ENCODE measurements around the gene TPH1. TPM values are rescaled to one million over a fixed set of nuclear protein-coding genes. Genes with fewer than 3 reads are reported as not detected.

The TPH1 gene
- total and polyA plus RNA-seq, 2 of the 8 experiments (the other 6 are each of a cell fraction or from before 2014, with no cell fraction given): 0.09 to 0.22 TPM

GRCh38 chr11:18065572-18065971, 19.5 kb upstream of the TPH1 start:
- Histone ChIP-seq H3K4me3 (ENCODE audit: extremely low read depth in 1 of 4, insufficient read depth in 2 of 4, low read depth in 3 of 4, low read length in 4 of 4) (no peak overlapping the region), H3K27me3 (replicated peaks in 1 of 4; ENCODE audit: control insufficient read depth in 3 of 4, extremely low read depth in 1 of 4, insufficient read depth in 3 of 4, low read length in 3 of 4) (no peaks in the 10 kb centered on the region), H3K14ac (ENCODE audit: insufficient read length) (no peak overlapping the region), H2BK120ac (replicated peaks; ENCODE audit: low read depth, low read length) (no peak overlapping the region), H3K79me1 (ENCODE audit: low read depth, low read length) (no peaks in the 10 kb centered on the region), H4K91ac (replicated peaks; ENCODE audit: insufficient read length, low read length) (no peak overlapping the region), H2AFZ (ENCODE audit: low read length) (no peak overlapping the region), H3K79me2 (ENCODE audit: control insufficient read depth in 1 of 2, insufficient read depth in 2 of 2, low read length in 2 of 2) (no peaks in the 10 kb centered on the region), H3K23me2 (ENCODE audit: low read depth, low read length) (no peaks in the 10 kb centered on the region), H2AK5ac (ENCODE audit: low read depth, low read length) (no peak overlapping the region), H3K9ac (replicated peaks in 1 of 4; ENCODE audit: extremely low read depth in 1 of 4, low read depth in 3 of 4, low read length in 3 of 4) (no peak overlapping the region), H2BK5ac (ENCODE audit: low read depth, low read length) (no peak overlapping the region), H3K18ac (ENCODE audit: extremely low read depth, low read length) (no peak overlapping the region), H2BK12ac (ENCODE audit: low read depth, low read length) (no peak overlapping the region), H3K23ac (ENCODE audit: insufficient read length) (no peak overlapping the region), H3K4me1 (replicated peaks in 1 of 4; ENCODE audit: control insufficient read depth in 3 of 4, insufficient read depth in 4 of 4, low read length in 3 of 4) (0 out of 7 replicates have a peak, but pooled peaks cover 0 to 3% (median 0%) of the 10 kb centered on the region in 4 experiments), H3K9me3 (ENCODE audit: insufficient read depth in 2 of 2, low read depth in 1 of 2, low read length in 1 of 2) (no peaks in the 10 kb centered on the region), H3K27ac (ENCODE audit: low read depth, low read length) (no peak overlapping the region), H4K8ac (ENCODE audit: extremely low read depth, insufficient read depth, low read length) (no peak overlapping the region), H3K4ac (replicated peaks; ENCODE audit: insufficient read length, low read depth, low read length) (no peak overlapping the region), H2BK15ac (ENCODE audit: low read length) (no peak overlapping the region), H3K36me3 (ENCODE audit: control insufficient read depth in 2 of 4, insufficient read depth in 4 of 4, low read length in 3 of 4) (no peaks in the 10 kb centered on the region), H2BK20ac (ENCODE audit: low read length) (no peak overlapping the region), H4K20me1 (replicated peaks in 1 of 2; ENCODE audit: control insufficient read depth in 1 of 2, insufficient read depth in 2 of 2, low read length in 2 of 2) (no peaks in the 10 kb centered on the region), H3K4me2 (ENCODE audit: insufficient read depth in 1 of 2, low read depth in 2 of 2, low read length in 2 of 2) (no peak overlapping the region), H4K5ac (ENCODE audit: insufficient read length, low read depth, low read length) (no peak overlapping the region), H3K56ac (replicated peaks; ENCODE audit: insufficient read length, low read depth, low read length) (no peak overlapping the region)
- no peak for DNase-seq (ENCODE audit: low read depth in 1 of 2, low spot score in 2 of 2)
- ChIA-PET POLR2A (ENCODE audit: partially characterized antibody) (interaction anchor here (1.0 kb wide), 1 partner anchor 10 kb away, joined by 3 read pairs; no protein-coding TSS in a partner anchor), CTCF (ENCODE audit: partially characterized antibody) (interaction anchor here (1.2 kb wide), 1 partner anchor 18 kb away, joined by 3 read pairs; no protein-coding TSS in a partner anchor)
- WGBS, 2 experiments (ENCODE audit: extremely low coverage in 1 of 2, insufficient coverage in 1 of 2, insufficient read length in 1 of 2, insufficient replicate concordance in 2 of 2, low coverage in 1 of 2, low lambda C conversion rate in 2 of 2, missing lambda C conversion rate in 1 of 2): 91% methylated on average over 8 of the region's 8 CpGs; no CpG with 5 or more reads in 1 of the 2 experiments
- no peak for FAIRE-seq
- TF ChIP-seq ASH2L (IDR thresholded peaks at IDR 0.05; ENCODE audit: low read length) (no peak), ATF2 (IDR thresholded peaks at IDR 0.05; ENCODE audit: low read length) (no peak), USF2 (IDR thresholded peaks at IDR 0.05; ENCODE audit: low read length) (no peak), HDAC2 (IDR thresholded peaks at IDR 0.05; ENCODE audit: borderline replicate concordance in 1 of 2, low read depth in 2 of 2, low read length in 2 of 2) (no peak), CTCF (IDR thresholded peaks at IDR 0.05; ENCODE audit: control extremely low read depth in 1 of 3, insufficient read depth in 1 of 3, low read depth in 1 of 3, low read length in 3 of 3) (no peak), YY1 (IDR thresholded peaks at IDR 0.05; ENCODE audit: low read depth, low read length) (no peak), EGR1 (IDR thresholded peaks at IDR 0.05; ENCODE audit: borderline replicate concordance, low read depth, low read length) (no peak), BRCA1 (IDR thresholded peaks at IDR 0.05; ENCODE audit: low read depth, low read length) (no peak)
